HG03342 (cell line): Measurements from ENCODE around the gene CR1.
"Not testable (repeated sequence)": the region's sequence is repeated elsewhere in the genome, so short reads cannot be mapped to it uniquely, and the experiment has no call there.

Experiments used
- ATAC-seq: cut with Tn5 transposase; IDR thresholded peaks from one replicate; pipeline ENCODE4 v1.9.1; 2021; ENCODE audit warnings: mild to moderate bottlenecking, moderate library complexity; ENCODE audit not compliant: unreplicated experiment

CR1 gene

GRCh38 chr1:207495801-207496792 lies at the start of gene CR1:
Gene CR1, plus strand, starts transcription at chr1:207496157. Its CDS starts 111 bp downstream, at chr1:207496268.
- peak; percentile 47 for ATAC-seq

- no peak for ATAC-seq
These were observed 42.3 kb upstream of the CR1 start for GRCh38 chr1:207453710-207454045.

- peak; percentile 77 for ATAC-seq
These were observed 41.7 kb upstream of the CR1 start, which contains the start of gene CR2 for GRCh38 chr1:207454046-207454964. Gene CR2, plus strand, starts transcription at chr1:207454328. Its CDS starts 91 bp downstream, at chr1:207454419.

GRCh38 chr1:207455183-207455754 lies 40.7 kb upstream of the CR1 start:
- peak; percentile 30 for ATAC-seq

- no peak for ATAC-seq
These were observed 37.5 kb upstream of the CR1 start for GRCh38 chr1:207458414-207458813.

GRCh38 chr1:207459008-207459407 lies 36.9 kb upstream of the CR1 start:
- ATAC-seq, result no peak

GRCh38 chr1:207461649-207462048 lies 34.3 kb upstream of the CR1 start:
- no peak for ATAC-seq

GRCh38 chr1:207462535-207462934 lies 33.4 kb upstream of the CR1 start:
- no peak for ATAC-seq

- no peak for ATAC-seq
These were observed 32.9 kb upstream of the CR1 start for GRCh38 chr1:207463021-207463420.

GRCh38 chr1:207463571-207463970 lies 32.4 kb upstream of the CR1 start:
- no peak for ATAC-seq

- ATAC-seq, result no peak
These were observed 25.0 kb upstream of the CR1 start for GRCh38 chr1:207470927-207471326.

- ATAC-seq, result no peak
These were observed 21.7 kb upstream of the CR1 start for GRCh38 chr1:207474210-207474609.

- ATAC-seq, result no peak
These were observed 9.8 kb upstream of the CR1 start for GRCh38 chr1:207486198-207486597.

- no peak for ATAC-seq
These were observed 8.3 kb upstream of the CR1 start for GRCh38 chr1:207487636-207488035.

GRCh38 chr1:207493212-207493611 lies 2.7 kb upstream of the CR1 start:
- ATAC-seq, result no peak

- ATAC-seq, result no peak
These were observed 1.8 kb upstream of the CR1 start for GRCh38 chr1:207494171-207494570.

- not testable (repeated sequence) for ATAC-seq
These were observed 676 bp upstream of the CR1 start for GRCh38 chr1:207495281-207495680.

GRCh38 chr1:207497941-207498340 lies 2.0 kb downstream of the CR1 start:
- no peak for ATAC-seq

- ATAC-seq, result no peak
These were observed 3.6 kb downstream of the CR1 start for GRCh38 chr1:207499573-207499972.

- no peak for ATAC-seq
These were observed 4.3 kb downstream of the CR1 start for GRCh38 chr1:207500306-207500705.

- ATAC-seq, result no peak
These were observed 5.1 kb downstream of the CR1 start for GRCh38 chr1:207501071-207501470.
